ENCODE measurements around the gene DAD1.
"Not testable (repeated sequence)": the region's sequence is repeated elsewhere in the genome, so short reads cannot be mapped to it uniquely, and the experiment has no call there.

DAD1 gene

DNA sequence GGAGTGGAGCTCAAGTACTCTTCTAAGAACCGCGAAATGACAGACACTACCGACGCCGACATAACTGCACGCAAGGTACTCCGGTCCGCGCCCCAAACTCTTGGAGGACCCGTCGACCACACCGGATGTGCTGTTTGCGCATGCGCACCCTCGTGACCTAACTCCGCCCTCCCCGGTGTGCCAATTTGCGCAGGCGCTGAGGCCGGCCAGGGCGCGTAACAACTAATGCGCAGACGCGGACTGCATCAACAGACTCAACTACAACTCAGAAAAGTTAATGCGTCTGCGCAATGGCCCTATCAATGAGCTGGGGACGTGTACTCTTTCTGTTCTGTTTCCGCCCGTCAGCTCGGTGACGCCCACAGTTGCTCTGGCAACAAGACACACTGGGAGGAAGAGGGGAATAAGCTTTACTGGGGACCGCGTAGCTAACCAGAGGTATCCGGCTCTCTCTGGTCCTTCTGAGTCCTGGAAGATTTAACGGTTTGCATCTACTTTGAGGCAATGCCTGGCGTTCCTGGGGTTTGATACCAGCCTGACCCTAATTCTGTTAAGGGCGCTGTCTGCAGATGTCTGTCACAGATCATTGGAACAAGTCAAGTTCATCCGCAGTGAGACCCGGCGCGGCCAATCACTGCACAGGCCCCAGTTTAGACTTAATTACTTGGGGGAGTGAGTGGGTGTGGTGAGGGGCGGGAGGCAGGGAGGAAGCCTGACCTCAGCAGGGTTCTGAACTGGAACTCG lies at the start of gene DAD1:
TSS of gene DAD1 (minus strand) at position 129 of the 744 bp plus-strand sequence. CDS start at position 62, 67 bp downstream.
- in situ Hi-C loops (cut with MboI; ENCODE audit: low sequenced_read_pairs, unreplicated experiment), result no loop called here
- DNase-seq (ENCODE audit: low spot score), result peak; percentile 98
- TF ChIP-seq CTCF (IDR thresholded peaks at IDR 0.05; ENCODE audit: borderline replicate concordance, control extremely low read depth, extremely low read depth, insufficient read depth, missing control alignments), result no peak

- DNase-seq (ENCODE audit: low spot score); in situ Hi-C loops (cut with MboI; ENCODE audit: low sequenced_read_pairs, unreplicated experiment): not testable (repeated sequence)
Observed at GRCh38 chr14:22635980-22636379, 47.0 kb upstream of the DAD1 start.

GRCh38 chr14:22634233-22634900 lies 45.3 kb upstream of the DAD1 start:
- in situ Hi-C loops (cut with MboI; ENCODE audit: low sequenced_read_pairs, unreplicated experiment), result no loop called here
- DNase-seq (ENCODE audit: low spot score), result no peak
- TF ChIP-seq CTCF (IDR thresholded peaks at IDR 0.05; ENCODE audit: borderline replicate concordance, control extremely low read depth, extremely low read depth, insufficient read depth, missing control alignments), result no peak

DNA sequence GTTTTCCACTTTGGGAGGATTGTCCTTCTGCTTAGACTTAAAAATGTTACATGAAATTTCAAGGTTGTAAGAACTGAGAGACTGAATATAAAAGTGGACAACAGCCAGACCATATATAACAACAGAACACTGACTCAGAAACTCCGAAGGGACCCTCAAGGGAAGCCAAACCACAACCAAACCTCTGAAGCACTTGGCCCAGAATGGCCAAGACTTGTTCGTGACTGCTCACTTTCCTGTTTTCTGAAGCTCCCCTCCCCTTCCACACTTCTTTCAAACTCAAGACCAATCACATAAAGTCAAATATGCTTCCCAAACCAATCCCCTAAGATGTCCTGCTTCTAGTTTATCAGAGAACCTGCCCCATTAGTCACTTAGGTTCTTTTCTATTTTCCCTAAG lies 41.5 kb upstream of the DAD1 start:
- TF ChIP-seq CTCF (IDR thresholded peaks at IDR 0.05; ENCODE audit: borderline replicate concordance, control extremely low read depth, extremely low read depth, insufficient read depth, missing control alignments), result no peak
- in situ Hi-C loops (cut with MboI; ENCODE audit: low sequenced_read_pairs, unreplicated experiment), result no loop called here
- DNase-seq (ENCODE audit: low spot score), result no peak

- in situ Hi-C loops (cut with MboI; ENCODE audit: low sequenced_read_pairs, unreplicated experiment), result no loop called here
- TF ChIP-seq CTCF (IDR thresholded peaks at IDR 0.05; ENCODE audit: borderline replicate concordance, control extremely low read depth, extremely low read depth, insufficient read depth, missing control alignments), result no peak
- DNase-seq (ENCODE audit: low spot score), result no peak
Observed at GRCh38 chr14:22630066-22630465, 41.0 kb upstream of the DAD1 start.

DNA sequence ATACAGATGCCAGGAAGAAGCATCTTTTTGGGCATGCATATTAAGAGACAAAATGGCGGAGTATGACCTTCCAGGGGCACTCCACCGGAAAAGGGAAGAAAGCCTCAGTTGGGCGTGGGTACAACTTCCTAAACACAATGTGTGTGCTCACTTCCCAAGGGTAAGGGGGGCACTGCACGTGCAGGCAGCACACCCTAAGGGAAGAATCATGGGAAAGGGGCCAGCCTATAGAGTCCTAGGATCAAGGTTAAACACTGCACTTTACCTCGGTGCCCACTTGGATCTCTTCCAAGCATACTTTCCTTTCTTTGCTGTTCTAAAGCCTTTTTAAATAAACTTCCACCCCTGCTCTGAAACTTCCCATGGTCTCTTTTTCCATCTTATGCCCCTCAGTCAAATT lies 40.3 kb upstream of the DAD1 start:
- no peak for DNase-seq (ENCODE audit: low spot score)
- in situ Hi-C loops (cut with MboI; ENCODE audit: low sequenced_read_pairs, unreplicated experiment), result no loop called here
- TF ChIP-seq CTCF (IDR thresholded peaks at IDR 0.05; ENCODE audit: borderline replicate concordance, control extremely low read depth, extremely low read depth, insufficient read depth, missing control alignments), result no peak

Data from GM13976 (cell line).